ENCODE results near the gene NAV3. TPM values are rescaled to one million over a fixed set of nuclear protein-coding genes. Genes with fewer than 3 reads are reported as not detected.

NAV3 gene
- total RNA-seq, 1 experiment from 2014 or later: 3.0 TPM

- Histone ChIP-seq H3K23me2 (ENCODE audit: insufficient read length, low read depth, low read length, poor library complexity, severe bottlenecking) (no peaks in the 10 kb centered on the region), H4K5ac (ENCODE audit: insufficient read length, low read depth, low read length) (no peak overlapping the region), H2AFZ (ENCODE audit: low read length) (no peak overlapping the region), H3K4me1 (ENCODE audit: insufficient read depth, low read length) (no peaks in the 10 kb centered on the region), H3K4me2 (ENCODE audit: insufficient read depth, insufficient read length, low read length) (no peak overlapping the region), H2BK20ac (ENCODE audit: low read depth, low read length, poor library complexity, severe bottlenecking) (no peak overlapping the region), H3K14ac (ENCODE audit: insufficient read depth, low read length) (no peak overlapping the region), H2BK120ac (ENCODE audit: low read depth, low read length, poor library complexity, severe bottlenecking) (no peak overlapping the region), H4K20me1 (ENCODE audit: control insufficient read depth, insufficient read depth, insufficient read length) (no peaks in the 10 kb centered on the region), H3K23ac (ENCODE audit: insufficient read length, low read depth, low read length) (no peak overlapping the region), H3K56ac (ENCODE audit: insufficient read length, low read depth, low read length) (no peak overlapping the region), H3K79me1 (ENCODE audit: insufficient read depth, low read depth, low read length, poor library complexity, severe bottlenecking) (no peaks in the 10 kb centered on the region), H4K91ac (ENCODE audit: insufficient read length, low read depth, low read length) (no peak overlapping the region), H4K8ac (replicated peaks; ENCODE audit: insufficient read length, low read depth, low read length) (no peak overlapping the region), H3K27me3 (ENCODE audit: insufficient read depth, low read length) (no peaks in the 10 kb centered on the region), H3K27ac (ENCODE audit: insufficient read length, low read depth, low read length) (no peak overlapping the region), H2BK5ac (ENCODE audit: insufficient read length, low read length) (no peak overlapping the region), H3K79me2 (ENCODE audit: insufficient read depth, low read length) (no peaks in the 10 kb centered on the region), H3K18ac (ENCODE audit: insufficient read length, low read depth, low read length) (no peak overlapping the region), H3K9ac (ENCODE audit: extremely low read depth, insufficient read length, low read length) (no peak overlapping the region), H3K4ac (ENCODE audit: low read depth, low read length) (no peak overlapping the region), H2BK15ac (ENCODE audit: low read depth, low read length) (no peak overlapping the region), H3T11ph (ENCODE audit: low read length) (no peak overlapping the region), H2AK5ac (ENCODE audit: insufficient read length, low read length) (no peak overlapping the region), H3K9me3 (ENCODE audit: control insufficient read depth, low read depth, low read length) (no peaks in the 10 kb centered on the region), H2BK12ac (ENCODE audit: insufficient read length, low read depth, low read length) (no peak overlapping the region)
- no peaks in the 10 kb centered on the region for H3K27me3 Mint-ChIP-seq (ENCODE audit: low read depth)
- TF ChIP-seq CTCF (conservative IDR thresholded peaks at IDR 0.05): no peak
- H3K27ac Mint-ChIP-seq: no peak overlapping the region
- H3K4me3 Mint-ChIP-seq: no peak overlapping the region
- WGBS (ENCODE audit: extremely low coverage, insufficient read length, low lambda C conversion rate): no CpG with 5 or more reads among the region's 12 CpGs
- H3K4me1 Mint-ChIP-seq: no peaks in the 10 kb centered on the region
- DNase-seq: no peak
- peaks cover 19 to 23% of the 10 kb centered on the region in 2 experiments for H3K9me3 Mint-ChIP-seq
- H3K36me3 Mint-ChIP-seq (ENCODE audit: insufficient read depth in 1 of 3, low read depth in 3 of 3): peaks cover 3 to 26% (median 5%) of the 10 kb centered on the region in 3 experiments; a peak in 6 of 7 replicates
Measured at GRCh38 chr12:78050790-78051189, 220.1 kb downstream of the NAV3 start.
